NCI-H748 (cell line): ENCODE data around the gene PPM1K.
A peak's percentile ranks its signal among the peaks of the same experiment; 100 is the strongest.

Experiments
- DNase-seq: peaks from one replicate; lab custom pipeline; 2025; ENCODE audit not compliant: unreplicated experiment; lab: John Stamatoyannopoulos, UW

The PPM1K gene

DNA sequence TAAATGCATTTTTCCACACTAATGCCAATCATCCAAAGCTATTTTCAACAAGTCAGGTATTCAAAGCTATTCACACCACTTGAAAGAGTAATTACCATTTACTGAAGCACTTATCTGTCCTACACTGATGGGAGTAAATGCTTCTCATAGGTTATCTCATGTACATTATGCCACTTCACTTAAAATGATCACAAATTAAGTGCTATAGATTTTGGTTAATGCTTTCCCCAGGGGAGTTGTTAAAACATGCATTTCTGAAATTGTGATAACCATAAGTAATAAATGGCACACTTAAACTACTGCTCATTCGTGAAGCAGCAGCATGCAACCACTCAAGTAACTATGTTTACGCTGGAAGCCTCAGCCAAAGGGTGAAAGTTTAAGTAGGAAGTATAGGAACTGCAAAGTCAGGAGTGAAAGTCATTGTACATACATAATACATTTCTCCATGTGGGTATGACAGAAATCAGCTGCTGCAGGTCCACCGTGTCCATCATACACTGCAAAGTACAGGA, 6.6 kb downstream of the PPM1K start:
- DNase-seq = peak; percentile 15

DNA sequence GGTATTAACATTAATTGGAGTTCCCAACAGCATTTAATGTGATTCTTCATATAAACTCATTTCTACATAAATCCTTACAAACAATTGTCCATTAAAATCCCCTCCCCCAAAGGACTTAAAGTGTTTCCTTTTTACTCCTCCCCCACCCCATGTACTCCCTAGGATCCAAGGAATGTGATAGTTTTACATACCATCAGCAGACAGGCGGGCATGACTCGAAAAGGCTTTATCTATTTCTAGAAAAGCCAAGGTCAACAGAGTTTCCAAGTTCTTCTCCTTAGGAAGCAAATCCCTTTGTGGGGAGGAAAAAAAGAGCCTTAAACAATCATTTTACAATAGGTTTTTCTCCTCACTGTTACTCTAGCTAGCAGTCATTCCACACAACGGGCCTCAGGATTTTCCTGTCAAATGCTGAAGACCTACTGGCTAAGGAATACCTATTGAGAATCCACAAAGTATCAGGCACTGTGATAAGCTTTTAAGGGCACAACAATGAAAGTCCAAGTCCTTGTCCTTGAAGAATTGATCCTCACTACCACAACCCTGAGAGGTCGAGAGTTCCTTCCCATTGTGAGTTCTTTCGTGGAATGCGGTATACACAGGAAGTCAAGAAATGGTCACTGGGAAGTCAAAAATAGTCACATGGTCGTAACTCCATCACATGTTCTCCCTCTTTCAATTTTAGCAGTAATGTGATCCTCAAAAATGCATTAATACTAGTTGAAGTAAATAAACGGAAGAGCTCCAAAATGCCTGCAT, 7.2 kb downstream of the PPM1K start:
- no peak for DNase-seq

DNA sequence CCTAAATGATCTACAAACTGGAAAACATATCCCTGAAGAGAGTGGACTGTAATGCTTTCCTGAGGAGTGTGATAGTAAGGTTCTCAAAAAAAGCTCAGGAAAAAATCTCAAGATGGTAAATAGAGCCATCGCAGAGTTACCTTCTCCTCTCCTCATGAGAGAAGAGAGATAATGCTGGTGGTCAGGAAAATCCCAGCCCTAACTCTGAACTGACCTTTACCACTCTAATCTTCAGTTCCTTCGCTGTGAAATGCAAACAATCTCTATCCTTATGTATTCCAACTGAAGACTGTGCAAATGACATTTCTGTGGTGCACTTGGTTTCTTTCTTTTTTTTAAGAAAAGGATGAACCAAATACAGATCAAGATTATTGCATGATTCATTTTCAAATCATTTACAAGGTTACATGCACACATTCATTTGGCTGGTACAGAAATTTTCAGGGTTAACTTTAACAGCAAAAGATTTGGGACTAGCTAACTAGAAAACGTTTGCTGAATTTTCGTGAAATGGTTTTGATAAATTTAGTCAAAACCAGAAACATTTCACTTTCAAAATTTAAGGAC, 8.3 kb downstream of the PPM1K start:
- no peak for DNase-seq

DNA sequence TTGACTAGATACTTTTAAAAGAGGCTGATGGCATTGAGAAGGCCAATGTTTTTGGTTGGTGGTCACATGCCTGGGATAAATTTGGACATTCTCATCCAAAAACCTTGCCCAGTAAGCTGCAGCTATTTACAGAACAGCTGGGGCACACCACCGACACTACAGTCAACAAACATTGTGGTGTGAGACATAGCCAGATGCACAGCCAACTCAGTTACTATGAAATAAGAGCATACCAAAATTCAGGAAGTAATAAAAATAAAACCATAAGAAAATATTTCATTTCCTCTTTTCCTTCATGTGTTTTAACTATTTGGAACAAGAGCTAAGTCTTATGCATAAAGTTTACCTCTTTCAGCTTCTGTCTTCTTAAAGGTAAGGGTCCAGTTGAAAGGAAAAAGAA, 8.8 kb downstream of the PPM1K start:
- no peak for DNase-seq

DNA sequence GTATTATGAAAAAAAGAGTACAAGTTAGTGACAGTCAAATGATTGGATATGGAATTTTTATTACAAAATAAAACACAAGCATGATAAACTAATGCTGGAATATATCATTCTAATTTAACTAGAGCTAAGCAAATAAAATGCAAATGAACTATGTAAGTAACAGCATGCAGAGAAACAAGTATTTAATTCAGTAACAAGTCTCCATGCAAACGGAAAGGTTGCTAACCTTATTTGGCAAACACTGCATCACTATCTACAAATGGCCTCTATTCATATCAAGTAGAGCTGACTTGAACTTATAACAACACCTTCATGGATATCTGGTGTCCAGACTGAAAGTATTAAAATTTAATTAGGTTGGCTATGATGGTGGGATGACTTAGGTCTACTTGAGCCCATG, 15.4 kb downstream of the PPM1K start:
- DNase-seq = no peak

DNA sequence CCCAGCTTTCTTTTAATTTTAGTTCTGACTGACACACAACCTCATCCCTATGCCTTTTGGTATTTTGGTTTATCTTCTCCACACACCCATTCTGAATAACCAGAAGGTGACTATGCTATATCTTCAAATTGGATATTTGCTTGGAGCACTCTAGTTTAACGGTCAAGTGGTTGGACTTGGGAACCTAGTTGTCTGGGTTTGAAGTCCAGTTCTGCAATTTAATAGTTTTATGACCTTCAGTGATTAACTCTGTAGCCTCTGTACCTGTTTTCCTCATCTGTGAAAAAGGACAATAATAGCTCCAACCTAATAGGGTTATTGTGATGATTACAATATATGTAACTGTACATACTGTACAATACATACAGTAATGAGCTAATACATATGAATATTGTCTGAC, 20.0 kb downstream of the PPM1K start:
- no peak for DNase-seq

DNA sequence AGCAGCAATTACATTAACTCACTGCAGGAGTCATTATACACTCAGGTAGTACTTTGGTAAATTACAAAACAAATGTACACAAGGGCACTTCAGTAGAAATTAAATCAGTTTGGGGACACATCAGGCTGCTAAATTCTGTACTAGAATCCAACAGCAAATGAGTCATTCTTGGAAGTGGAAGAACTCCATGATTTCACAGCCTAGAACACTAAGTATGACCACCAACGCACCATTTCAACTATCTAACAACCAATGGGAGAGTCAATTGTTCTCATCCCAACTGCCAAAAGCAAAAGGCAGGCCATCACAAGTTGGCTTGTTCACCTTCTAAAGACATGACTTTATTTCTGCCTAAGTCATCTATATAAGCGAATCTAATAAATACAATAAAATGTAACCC, 26.6 kb downstream of the PPM1K start:
- DNase-seq = no peak

DNA sequence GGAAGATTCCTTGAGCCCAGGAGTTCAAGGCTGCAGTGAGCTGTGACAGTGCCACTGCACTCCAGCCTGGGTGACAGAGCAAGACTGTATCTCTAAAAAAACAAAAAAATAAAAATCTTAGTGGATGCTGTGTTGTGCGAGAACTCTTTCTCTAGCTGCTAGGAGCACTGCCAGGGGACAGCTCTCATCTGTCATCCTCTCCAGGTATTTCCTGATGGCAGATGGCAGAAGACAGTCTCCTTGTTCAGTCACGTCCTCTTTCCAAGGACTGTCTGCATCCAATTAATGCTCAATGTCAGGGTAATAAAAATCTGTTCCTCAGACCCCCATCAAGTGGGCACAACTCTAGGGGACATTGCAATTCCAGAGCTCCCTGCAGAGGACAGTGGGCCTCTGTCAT, 29.2 kb downstream of the PPM1K start:
- DNase-seq = no peak

DNA sequence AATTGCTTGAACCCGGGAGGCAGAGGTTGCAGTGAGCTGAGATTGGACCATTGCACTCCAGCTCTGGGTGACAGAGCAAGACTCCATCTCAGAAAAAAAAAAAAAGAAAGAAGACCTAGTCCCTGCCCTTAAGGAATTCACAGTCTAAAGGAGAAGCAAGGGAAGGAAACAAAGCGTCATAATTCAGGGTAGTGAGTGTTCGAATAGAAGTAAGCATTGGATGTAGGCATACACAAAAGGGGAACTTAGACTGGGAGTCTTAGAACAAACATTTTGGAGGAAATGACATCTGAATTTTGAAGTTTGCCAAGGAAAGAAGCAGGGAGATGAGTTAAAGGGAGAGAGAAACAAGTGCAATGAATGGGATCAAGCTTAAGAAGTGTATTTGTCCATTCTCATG, 32.4 kb downstream of the PPM1K start:
- DNase-seq = no peak

DNA sequence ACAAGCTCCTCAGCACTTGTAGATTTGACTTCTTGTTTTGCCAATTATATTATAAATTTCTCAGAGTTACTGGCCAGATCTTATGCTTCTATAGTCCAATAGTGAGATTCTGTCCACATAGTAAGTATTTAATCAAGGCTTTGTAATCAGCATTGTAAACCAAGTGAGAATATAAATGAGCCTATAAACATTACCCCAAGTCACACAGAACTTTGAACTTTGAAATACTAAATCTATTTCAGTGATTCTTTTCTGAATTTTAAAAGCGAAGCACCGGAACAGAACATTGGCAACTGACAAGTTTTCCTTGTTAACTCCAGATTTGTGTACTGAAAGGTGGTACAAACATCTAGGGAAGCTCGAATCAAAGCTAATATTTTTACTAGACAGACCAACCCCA, 37.2 kb downstream of the PPM1K start:
- DNase-seq = no peak

DNA sequence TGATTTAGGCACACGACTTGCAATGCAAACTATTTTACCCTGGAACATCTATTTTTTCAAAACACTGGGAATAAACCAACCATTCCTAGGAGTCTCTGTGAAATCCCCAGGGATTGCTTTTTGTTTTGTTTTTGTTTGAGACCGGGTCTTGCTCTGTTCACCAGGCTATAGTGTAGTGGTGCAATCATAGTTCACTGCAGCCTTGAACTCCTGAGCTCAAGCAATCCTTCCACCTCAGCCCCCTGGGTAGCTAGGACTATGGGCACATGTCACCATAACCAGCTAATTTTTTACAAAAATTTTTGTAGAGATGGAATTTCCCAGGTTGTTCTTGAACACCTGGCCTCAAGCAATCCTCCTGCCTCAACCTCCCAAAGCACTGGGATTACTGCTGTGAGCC, 37.8 kb downstream of the PPM1K start:
- DNase-seq = no peak

DNA sequence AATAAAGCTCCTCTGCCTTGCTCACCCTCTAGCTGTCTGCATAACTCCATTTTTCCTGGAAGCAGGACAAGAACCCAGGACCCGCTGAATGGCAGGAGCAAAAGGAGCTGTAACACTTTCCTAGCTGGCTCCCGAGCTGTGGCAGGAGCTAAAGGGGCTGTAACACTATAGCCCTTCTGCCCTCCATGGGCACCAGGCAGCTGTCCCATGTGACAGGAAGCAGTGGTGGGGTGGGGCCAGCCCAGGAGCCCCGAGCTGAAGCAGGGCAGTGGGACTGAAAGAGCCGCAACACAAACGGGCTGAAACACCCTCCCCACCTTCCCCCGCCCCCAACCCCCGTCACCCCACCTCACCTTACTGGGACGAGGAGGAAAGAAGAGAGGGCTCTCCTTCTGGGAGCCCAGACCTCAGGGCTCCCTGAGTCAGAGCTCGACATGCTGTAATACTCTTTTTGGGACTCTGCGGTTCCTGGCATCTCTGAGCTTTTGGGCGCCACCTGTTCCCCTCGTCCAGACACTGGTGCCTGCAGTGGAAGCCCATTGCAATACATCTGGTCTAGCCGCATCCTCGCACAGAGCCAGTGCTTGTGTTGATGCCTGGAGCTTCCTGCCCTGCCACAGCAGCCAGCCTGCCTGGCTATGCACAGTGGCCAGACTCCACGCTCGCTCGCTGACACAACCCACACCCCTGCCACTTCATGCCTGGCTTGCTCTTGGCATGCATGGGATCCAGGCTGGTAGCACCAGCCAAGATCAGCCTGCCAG, 39.4 kb downstream of the PPM1K start:
- peak; percentile 6 for DNase-seq

DNA sequence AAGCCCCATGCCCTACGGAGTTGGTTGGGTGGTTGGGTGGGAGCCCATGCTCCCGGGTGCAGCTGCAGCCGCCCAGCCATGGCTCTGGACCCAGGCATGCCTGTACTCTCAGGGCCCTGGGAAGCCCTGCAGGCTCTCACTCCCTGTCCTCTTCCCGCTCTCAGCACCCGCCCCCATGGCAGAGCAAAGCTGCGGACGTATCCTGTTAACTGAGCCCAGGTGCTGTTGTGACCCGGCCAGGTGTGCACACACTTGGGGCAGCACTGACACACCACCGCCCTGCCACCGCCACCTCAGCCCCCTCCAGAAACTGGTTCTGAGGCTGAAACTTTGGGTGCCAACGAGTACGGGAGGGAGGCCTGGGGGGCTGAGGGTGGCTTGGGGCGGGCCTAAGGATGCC, 40.3 kb downstream of the PPM1K start:
- DNase-seq = no peak

DNA sequence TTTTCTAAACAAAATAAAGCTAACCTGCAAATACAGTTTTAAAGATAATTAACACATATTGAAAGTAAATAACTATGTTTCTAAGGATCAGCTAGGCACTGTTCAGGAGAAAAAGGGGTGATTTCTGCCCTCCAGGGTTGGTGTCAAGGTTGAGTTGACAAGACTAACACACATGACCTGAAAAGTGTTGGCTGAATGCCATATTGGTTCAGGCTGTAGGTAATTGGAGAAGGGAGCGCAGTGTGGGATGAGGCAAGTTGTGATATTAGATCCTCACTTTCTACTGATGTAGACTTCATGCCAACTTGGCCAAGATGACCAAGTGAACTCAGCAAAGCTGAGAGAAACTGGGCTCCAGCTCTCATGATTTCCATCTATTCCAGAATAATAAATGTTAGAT, 42.2 kb downstream of the PPM1K start:
- peak; percentile 22 for DNase-seq

DNA sequence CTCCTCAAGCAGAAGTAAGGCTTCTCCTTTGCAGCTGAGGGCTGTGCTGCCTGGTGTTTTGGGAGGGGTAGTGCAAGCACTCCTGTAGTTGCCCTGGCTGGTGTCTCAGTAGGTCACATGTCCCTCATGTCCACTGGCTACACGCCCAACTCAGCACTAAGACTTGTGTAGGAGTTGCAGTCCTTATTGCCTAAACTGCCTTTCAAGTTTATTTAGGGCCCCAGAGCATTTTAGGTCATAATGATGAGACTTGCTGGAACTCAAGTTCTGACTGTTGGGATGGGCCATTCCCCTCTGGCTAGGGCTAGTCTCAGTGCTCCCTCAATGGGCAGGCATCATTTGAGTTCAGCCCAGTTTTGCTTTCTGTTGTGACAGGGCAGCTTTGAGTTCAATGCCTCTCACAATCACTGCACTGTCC, 44.1 kb downstream of the PPM1K start:
- DNase-seq = no peak

DNA sequence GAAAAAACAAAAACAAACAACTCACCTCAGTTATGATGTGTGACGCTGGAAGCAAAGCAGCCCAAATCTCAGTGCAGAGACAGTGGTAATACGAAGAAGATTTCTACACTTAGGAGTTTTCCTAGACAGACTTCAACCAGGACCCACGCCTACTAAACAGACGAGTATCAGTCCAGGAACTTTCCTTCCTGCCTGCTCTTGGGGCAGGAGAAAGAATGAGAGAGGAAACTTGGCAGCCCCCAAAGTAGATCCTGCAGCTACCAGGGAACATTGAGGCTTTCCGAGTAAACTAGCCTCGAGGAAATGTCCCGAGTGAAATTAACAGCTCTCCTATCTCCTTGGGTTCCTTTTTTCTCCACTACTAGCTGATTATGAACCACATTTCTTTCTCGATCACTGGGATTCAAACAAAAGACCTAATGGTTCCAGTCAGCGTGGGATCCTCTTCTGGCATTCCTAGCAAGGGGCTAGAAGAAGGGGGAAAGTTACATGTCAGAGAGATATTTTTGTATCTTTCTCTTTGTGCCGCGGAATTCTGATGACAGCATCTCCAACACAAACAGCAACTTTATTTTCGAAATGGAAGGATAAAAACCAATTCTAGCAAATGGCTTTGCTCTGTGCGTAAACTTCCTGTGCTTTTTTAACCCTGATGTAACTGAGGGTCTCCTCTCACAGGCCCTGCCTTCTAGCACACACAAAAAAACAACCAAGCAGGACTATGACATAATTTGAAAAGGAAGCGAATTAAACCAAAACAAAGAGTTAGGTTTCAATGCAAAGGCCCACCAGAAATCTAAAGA, 53.2 kb downstream of the PPM1K start:
- no peak for DNase-seq

DNA sequence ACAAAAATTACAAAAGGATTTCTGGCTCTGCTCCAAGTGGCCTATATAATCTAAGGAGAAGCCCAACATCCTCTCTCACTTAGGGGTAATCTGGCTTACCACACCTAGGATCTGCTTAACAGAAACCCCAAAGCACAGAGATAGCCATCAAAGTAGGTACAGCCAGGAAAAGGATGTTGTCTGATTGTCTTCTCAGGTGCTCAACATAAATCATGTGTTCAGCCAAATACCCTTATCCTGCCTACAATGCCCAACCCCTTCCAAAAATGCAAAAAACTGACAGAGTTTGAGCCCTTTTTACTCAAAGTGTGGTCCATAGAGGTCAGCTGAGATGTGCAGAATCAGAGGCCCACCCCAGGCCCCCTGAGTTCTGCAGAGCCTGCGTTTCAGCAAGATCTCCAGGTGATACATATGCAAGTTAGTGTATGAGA, 53.9 kb downstream of the PPM1K start:
- no peak for DNase-seq

DNA sequence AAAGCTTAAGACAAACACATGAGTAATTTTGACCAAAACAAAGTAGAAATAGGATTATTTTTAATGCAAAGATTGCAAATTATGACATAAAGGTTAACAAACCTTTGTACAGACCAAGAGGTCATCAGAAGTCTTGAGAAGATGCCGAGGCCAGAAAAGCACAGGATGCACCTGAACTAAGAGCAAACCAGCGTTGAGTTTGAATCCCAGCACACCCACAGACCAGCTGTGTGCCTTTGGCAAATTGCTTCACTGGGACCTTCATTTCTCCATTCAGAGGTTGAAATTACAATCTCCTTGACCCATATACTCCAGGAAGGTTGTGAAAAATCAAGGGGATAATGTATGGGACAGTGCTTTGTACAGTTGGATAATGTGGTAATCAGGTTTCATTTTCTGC, 56.6 kb downstream of the PPM1K start:
- DNase-seq = no peak

DNA sequence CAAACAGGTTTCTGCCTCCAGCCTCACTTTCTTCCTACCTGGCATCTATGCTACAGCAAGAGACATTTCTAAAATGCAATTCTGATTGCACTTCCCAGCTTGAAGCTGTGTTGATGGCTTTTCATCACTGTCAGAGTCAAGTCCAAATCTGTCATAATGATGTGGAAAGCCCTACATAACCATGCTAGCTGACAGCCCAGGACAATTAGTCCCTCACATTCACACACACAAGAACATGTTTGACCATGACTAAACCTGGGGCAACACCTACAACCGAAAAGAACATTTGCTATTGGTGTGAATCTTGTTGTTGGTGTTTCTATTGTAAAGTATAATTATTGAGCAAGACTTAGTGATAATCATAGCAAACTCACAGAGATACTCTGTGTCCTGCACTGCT, 58.2 kb downstream of the PPM1K start:
- no peak for DNase-seq

DNA sequence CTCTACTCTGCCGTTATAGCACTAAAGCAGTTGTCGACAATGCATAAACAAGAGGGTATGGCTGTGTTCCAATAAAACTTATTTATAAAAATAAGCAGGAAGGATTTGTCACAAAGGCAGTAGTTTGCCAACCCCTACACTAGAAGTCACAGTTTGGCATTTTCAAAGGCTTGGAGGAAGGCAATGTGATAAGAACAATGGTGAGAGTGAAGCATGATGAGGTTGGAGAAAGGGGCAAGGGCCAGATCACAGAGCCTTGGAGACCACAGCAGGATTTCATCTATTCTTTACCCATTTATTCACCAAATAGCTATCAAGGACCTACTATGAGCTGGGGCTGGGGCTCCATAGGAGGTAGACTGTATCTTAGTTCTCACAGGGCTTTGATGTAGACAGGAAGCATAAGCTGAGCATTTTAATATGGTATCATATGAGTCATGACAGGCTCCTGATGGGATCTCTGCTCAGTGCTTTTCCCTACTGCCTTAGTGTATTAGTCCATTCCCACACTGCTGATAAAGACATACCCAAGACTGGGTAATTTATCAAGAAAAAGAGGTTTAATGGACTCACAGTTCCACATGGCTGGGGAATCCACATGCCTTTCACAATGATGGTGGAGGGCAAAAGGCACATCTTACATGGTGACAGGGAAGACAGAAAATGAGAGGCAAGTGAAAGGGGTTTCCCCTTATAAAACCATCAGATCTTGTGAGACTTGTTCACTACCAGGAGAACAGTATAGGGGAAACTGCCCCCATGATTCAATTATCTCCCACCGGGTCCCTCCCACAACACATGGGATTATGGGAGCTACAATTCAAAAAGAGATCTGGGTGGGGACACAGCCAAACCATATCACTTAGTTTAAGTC, 58.9 kb downstream of the PPM1K start:
- no peak for DNase-seq
